Thyroid gland (tissue), 4 donors: ENCODE data around the gene UFL1. TPM values are rescaled to one million over a fixed set of nuclear protein-coding genes. Genes with fewer than 3 reads are reported as not detected.

Experiments
- DNase-seq, 2 donors: peaks; one replicate each; pipeline ENCODE4 v3.0.0-alpha.2; 2019
- H3K27ac ChIP-seq, 3 donors: fragments of 200-600 bp; sonication (generic); 1 replicate in 2 of 3; 2 replicates in 1 of 3; pipeline ENCODE4 v1.5.1; 2016 to 2019; ENCODE audit warnings: mild to moderate bottlenecking in 1 of 3, moderate library complexity in 1 of 3
- H3K27me3 ChIP-seq: fragments of 200-600 bp; sonication (generic); one replicate; pipeline ENCODE4 v1.5.1; 2019
- H3K36me3 ChIP-seq, 2 donors: fragments of 200-600 bp; sonication (generic); one replicate each; pipeline ENCODE4 v1.5.1; 2016 to 2019
- H3K4me1 ChIP-seq, 2 donors: fragments of 200-600 bp; sonication (generic); one replicate each; pipeline ENCODE4 v1.5.1; 2017 to 2019
- H3K4me3 ChIP-seq, 3 donors: fragments of 200-600 bp; sonication (generic); replicated peaks in 1 of 3; 1 replicate in 2 of 3; 2 replicates in 1 of 3; pipeline ENCODE4 v1.5.1; 2016; ENCODE audit warnings: mild to moderate bottlenecking in 1 of 3
- H3K9me3 ChIP-seq: fragments of 200-600 bp; sonication (generic); one replicate; pipeline ENCODE4 v1.5.1; 2017
- CTCF ChIP-seq, 6 experiments: fragments of 200-600 bp in 3 of 6; fragments of 450-650 bp in 3 of 6; sonication (generic) in 3 of 6; IDR thresholded peaks; one replicate each; pipeline ENCODE4 v1.5.1; 2016 to 2019; ENCODE audit warnings: antibody characterized with exemption in 6 of 6, mild to moderate bottlenecking in 2 of 6, inconsistent platforms in 1 of 6, moderate library complexity in 1 of 6
- POLR2A ChIP-seq, 2 donors: fragments of 450-650 bp; IDR thresholded peaks; one replicate each; pipeline ENCODE4 v1.6.1; 2017; ENCODE audit warnings: antibody characterized with exemption in 2 of 2, mild to moderate bottlenecking in 2 of 2, moderate library complexity in 1 of 2
- WGBS, 2 donors: methylation state at CpG; one replicate each; pipeline ENCODE4 v1.1.5; 2017; 5-methylcytosine and 5-hydroxymethylcytosine counted together
- intact Hi-C: fragments of 100-400 bp; cut with DNase I; formaldehyde crosslinking; loops from one replicate; pipeline ENCODE4 v1.15.1; 2023
- total RNA-seq, 4 donors: library from RNA; depleted of rRNA; stranded (reverse); fragments of >200 nt; gene quantifications; one replicate each; pipeline ENCODE4 v1.2.3, GENCODE V29; 2016

UFL1 gene
- total RNA-seq, 4 donors from 2014 or later, result 31.2 to 40.2 (median 37.4) TPM

- Histone ChIP-seq H3K4me3 (no peak overlapping the region), H3K9me3 (no peaks in the 10 kb centered on the region), H3K36me3 (no peaks in the 10 kb centered on the region), H3K27ac (no peak overlapping the region), H3K27me3 (no peaks in the 10 kb centered on the region), H3K4me1 (no peaks in the 10 kb centered on the region)
- DNase-seq, result no peak
- intact Hi-C loops, result no loop called here
- no peak for TF ChIP-seq POLR2A (IDR thresholded peaks at IDR 0.05)
- TF ChIP-seq CTCF (IDR thresholded peaks at IDR 0.05), result no peak
- WGBS, 2 donors, result 97 to 98% methylated on average over 1 of the region's 1 CpG
Observed at GRCh38 chr6:96502915-96503314, 18.7 kb upstream of the UFL1 start.

DNA sequence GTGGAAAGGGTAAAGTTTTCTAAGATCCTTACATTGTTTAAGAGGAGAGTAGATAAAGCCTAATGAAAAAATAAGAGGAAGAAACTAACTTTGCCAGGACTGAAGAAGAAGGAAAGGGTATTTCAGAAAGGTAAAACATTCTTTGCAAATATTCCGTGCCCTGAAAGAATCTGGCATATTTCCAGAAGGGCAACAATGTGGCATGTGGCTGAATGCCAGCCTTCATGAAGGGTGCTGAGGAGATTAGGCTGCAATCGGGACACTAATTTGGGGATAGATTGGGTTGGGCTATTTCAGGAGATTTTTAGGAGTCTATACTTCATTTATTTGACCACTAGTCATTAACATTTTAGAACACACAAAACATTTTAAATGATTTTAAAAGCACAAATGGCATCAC, 16.2 kb upstream of the UFL1 start:
- Histone ChIP-seq H3K4me1 (no peaks in the 10 kb centered on the region), H3K36me3 (no peaks in the 10 kb centered on the region), H3K27ac (no peak overlapping the region), H3K9me3 (no peaks in the 10 kb centered on the region), H3K4me3 (no peak overlapping the region), H3K27me3 (no peaks in the 10 kb centered on the region)
- DNase-seq, result no peak
- intact Hi-C loops, result no loop called here
- 63 to 71% methylated on average over 2 of the region's 2 CpGs for WGBS, 2 donors
- TF ChIP-seq POLR2A (IDR thresholded peaks at IDR 0.05) (no peak), CTCF (IDR thresholded peaks at IDR 0.05) (no peak)

- intact Hi-C loops, result no loop called here
- H3K27ac ChIP-seq, result no peak overlapping the region
- DNase-seq, result no peak
- no peak overlapping the region for H3K4me3 ChIP-seq
- WGBS, 2 donors, result 84 to 87% methylated on average over 2 of the region's 2 CpGs
- H3K36me3 ChIP-seq, result no peaks in the 10 kb centered on the region
- no peaks in the 10 kb centered on the region for H3K9me3 ChIP-seq
- no peak for TF ChIP-seq POLR2A (IDR thresholded peaks at IDR 0.05)
- TF ChIP-seq CTCF (IDR thresholded peaks at IDR 0.05), result no peak
- no peaks in the 10 kb centered on the region for H3K4me1 ChIP-seq
- H3K27me3 ChIP-seq, result no peaks in the 10 kb centered on the region
Observed at GRCh38 chr6:96509281-96509680, 12.3 kb upstream of the UFL1 start.

DNA sequence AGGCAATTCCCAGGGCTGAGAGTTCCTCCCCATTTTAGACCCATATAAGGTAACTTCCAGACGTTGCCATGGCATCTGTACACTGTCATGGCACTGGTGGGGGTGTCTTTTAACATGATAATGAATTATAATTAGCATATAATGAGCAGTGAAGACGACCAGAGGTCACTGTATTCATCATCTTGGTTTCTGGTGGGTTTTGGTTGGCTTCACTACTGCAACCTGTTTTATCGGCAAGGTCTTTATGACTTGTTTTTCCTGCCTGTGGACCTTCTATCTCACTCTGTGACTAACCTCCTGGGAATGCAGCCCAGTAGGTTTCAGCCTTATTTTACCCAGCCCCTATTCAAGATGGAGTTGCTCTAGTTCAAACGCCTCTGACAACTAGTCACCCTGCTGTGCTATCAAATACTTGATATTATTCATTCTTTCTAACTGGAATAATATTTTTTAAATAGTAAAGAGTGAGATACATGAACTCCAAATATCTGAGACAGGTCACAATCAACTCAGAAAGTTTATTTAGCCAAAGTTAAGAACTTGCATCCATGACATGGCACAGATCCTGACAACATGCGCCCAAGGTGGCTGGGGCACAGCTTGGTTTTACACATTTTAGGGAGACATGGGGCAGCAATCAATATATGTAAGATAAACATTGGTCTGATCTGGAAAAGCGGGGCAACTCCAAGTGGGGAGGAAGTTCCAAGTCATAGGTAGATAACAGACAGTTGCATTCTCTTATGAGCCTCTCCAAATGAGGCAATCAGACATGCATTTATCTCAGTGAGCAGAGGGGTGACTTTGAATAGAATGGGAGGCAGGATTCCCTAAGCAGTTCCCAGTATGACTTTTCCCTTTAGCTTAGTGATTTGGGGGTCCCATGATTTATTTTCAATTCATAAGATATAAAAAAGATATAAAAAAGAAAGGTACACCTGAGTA, 1.2 kb upstream of the UFL1 start:
- WGBS, 2 donors, result 66 to 71% methylated on average over 6 of the region's 6 CpGs
- H3K27ac ChIP-seq, result no peak overlapping the region
- no peaks in the 10 kb centered on the region for H3K9me3 ChIP-seq
- TF ChIP-seq CTCF (IDR thresholded peaks at IDR 0.05) (no peak), POLR2A (IDR thresholded peaks at IDR 0.05) (no peak)
- peaks cover 11 to 14% of the 10 kb centered on the region in 2 donors for H3K4me1 ChIP-seq
- DNase-seq, result no peak
- peaks cover 4 to 10% of the 10 kb centered on the region in 2 donors for H3K36me3 ChIP-seq
- H3K4me3 ChIP-seq, result peak overlapping the region in 2 of 3 donors; percentile 79 to 99
- intact Hi-C loops, result no loop called here
- H3K27me3 ChIP-seq, result no peaks in the 10 kb centered on the region

DNA sequence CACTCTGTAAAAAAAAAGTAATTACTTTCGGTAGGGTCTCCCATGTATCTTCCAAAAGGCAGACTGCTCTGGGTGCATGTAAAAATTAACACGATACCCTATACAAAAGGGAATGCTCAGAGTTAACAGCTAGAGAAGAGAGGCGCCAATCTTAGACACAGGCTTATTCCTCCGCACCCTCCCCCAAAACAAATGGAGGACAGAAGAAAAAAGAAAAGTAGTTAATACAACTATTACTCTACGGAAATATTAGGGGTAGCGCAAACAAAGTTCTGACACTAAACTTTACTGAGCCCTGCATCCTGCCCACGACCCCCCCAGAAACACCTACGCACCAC, 331 bp upstream of the UFL1 start:
- Histone ChIP-seq H3K9me3 (no peaks in the 10 kb centered on the region), H3K36me3 (peaks cover 7 to 18% of the 10 kb centered on the region in 2 donors), H3K4me1 (peaks cover 11 to 14% of the 10 kb centered on the region in 2 donors), H3K4me3 (peak overlapping the region; percentile 34 to 99 (median 79)), H3K27ac (peak overlapping the region; percentile 95 to 97 (median 96)), H3K27me3 (no peaks in the 10 kb centered on the region)
- WGBS, 2 donors, result 1% methylated on average over 8 of the region's 8 CpGs
- no peak for DNase-seq
- TF ChIP-seq POLR2A (IDR thresholded peaks at IDR 0.05), result no peak
- intact Hi-C loops, result no loop called here
